Measurements from ENCODE around the gene TKT.

TKT gene

GRCh38 chr3:53181528-53181927, 74.3 kb downstream of the TKT start:
- no peak for DNase-seq (ENCODE audit: low read depth in 4 of 4, low spot score in 1 of 4)

GRCh38 chr3:53181024-53181371, 74.8 kb downstream of the TKT start:
- no peak for DNase-seq (ENCODE audit: low read depth in 4 of 4, low spot score in 1 of 4)

- no peak for DNase-seq (ENCODE audit: low read depth in 4 of 4, low spot score in 1 of 4)
Measured at GRCh38 chr3:53180305-53181023, 75.4 kb downstream of the TKT start.

GRCh38 chr3:53179580-53179979, 76.2 kb downstream of the TKT start:
- no peak for DNase-seq (ENCODE audit: low read depth in 4 of 4, low spot score in 1 of 4)

- DNase-seq (ENCODE audit: low read depth in 4 of 4, low spot score in 1 of 4): no peak
Measured at GRCh38 chr3:53178246-53178645, 77.6 kb downstream of the TKT start.

GRCh38 chr3:53175613-53176540, 79.9 kb downstream of the TKT start:
- DNase-seq (ENCODE audit: low read depth in 4 of 4, low spot score in 1 of 4): no peak

Measured in stimulated activated CD4-positive, alpha-beta T cell treated with anti-CD3 and anti-CD28 coated beads, Interleukin-1b, Interleukin-23, amount 100 ng/mL, for 24 hours (primary cell).